Colonic mucosa (tissue), 4 donors: ENCODE measurements around the gene PI4K2B. TPM values are rescaled to one million over a fixed set of nuclear protein-coding genes. Genes with fewer than 3 reads are reported as not detected.
"Not testable (repeated sequence)": the region's sequence is repeated elsewhere in the genome, so short reads cannot be mapped to it uniquely, and the experiment has no call there.

Source experiments
- DNase-seq: peaks from one replicate; pipeline ENCODE4 v3.0.0-alpha.2; 2020
- H3K27ac ChIP-seq: fragments of 200-600 bp; one replicate; pipeline ENCODE4 v1.8.0; 2021
- H3K27me3 ChIP-seq: fragments of 200-600 bp; one replicate; pipeline ENCODE4 v1.8.0; 2021
- H3K36me3 ChIP-seq: fragments of 200-600 bp; one replicate; pipeline ENCODE4 v1.8.0; 2021
- H3K4me1 ChIP-seq: fragments of 200-600 bp; one replicate; pipeline ENCODE4 v1.8.0; 2021; ENCODE audit warnings: mild to moderate bottlenecking
- H3K4me3 ChIP-seq: fragments of 200-600 bp; one replicate; pipeline ENCODE4 v1.8.0; 2021
- H3K9ac ChIP-seq, 2 donors: one replicate each; pipeline ENCODE4 v1.7.0; 2013; ENCODE audit warnings: control low read depth in 2 of 2, low read depth in 2 of 2, low read length in 2 of 2
- H3K9me3 ChIP-seq: fragments of 200-600 bp; one replicate; pipeline ENCODE4 v1.8.0; 2021
- intact Hi-C: fragments of 100-400 bp; cut with DNase I; formaldehyde crosslinking; loops from one replicate; pipeline ENCODE4 v1.14.1; 2022
- total RNA-seq, 2 donors: library from RNA; stranded (reverse); fragmentation: NEBNext Ultra II Directional in 1 of 2; extraction: Animal tissue kit (Norgen Biotek cat#: 25700) in 1 of 2; gene quantifications; one replicate each; pipeline ENCODE4 v1.2.1, GENCODE V29; 2021
- TF ChIP-seq, protein P1 (sequence below): fragments of 200-600 bp; IDR thresholded peaks from one replicate; pipeline ENCODE4 v1.8.0; 2022; ENCODE audit warnings: antibody characterized with exemption, mild to moderate bottlenecking
- donor health status: healthy.
- donor health status: DM: no; HTN: no; CAD: no.
- donor health status: DM: no; HTN: no; CAD: no.

Gene PI4K2B
- total RNA-seq, 2 donors from 2014 or later = 26.3 to 27.9 TPM

DNA sequence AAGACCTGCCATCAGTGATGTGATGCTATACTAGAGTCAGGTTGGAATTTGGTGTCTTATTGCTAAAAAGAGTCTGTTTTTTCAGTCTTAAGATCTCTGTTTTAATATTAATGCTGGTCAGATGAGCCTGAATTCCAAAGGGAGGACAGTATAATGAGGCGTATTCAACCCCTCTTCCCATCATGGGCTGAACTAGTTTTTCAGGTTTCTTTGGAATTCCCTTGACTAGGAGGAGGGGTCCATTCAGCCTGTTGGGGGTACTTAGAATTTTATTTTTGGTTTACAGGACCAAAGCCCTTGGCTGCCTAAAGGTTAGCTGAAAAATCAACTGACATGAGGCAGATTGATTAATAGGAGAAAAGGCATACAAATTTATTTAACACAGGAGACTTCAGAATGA lies 24.1 kb upstream of the PI4K2B start:
- Histone ChIP-seq H3K9me3 (no peaks in the 10 kb centered on the region), H3K4me3 (no peak overlapping the region), H3K9ac (no peak overlapping the region), H3K27ac (no peak overlapping the region), H3K27me3 (no peaks in the 10 kb centered on the region), H3K4me1 (no peaks in the 10 kb centered on the region), H3K36me3 (no peaks in the 10 kb centered on the region)
- intact Hi-C loops = no loop called here
- DNase-seq = no peak
- TF ChIP-seq, protein P1, sequence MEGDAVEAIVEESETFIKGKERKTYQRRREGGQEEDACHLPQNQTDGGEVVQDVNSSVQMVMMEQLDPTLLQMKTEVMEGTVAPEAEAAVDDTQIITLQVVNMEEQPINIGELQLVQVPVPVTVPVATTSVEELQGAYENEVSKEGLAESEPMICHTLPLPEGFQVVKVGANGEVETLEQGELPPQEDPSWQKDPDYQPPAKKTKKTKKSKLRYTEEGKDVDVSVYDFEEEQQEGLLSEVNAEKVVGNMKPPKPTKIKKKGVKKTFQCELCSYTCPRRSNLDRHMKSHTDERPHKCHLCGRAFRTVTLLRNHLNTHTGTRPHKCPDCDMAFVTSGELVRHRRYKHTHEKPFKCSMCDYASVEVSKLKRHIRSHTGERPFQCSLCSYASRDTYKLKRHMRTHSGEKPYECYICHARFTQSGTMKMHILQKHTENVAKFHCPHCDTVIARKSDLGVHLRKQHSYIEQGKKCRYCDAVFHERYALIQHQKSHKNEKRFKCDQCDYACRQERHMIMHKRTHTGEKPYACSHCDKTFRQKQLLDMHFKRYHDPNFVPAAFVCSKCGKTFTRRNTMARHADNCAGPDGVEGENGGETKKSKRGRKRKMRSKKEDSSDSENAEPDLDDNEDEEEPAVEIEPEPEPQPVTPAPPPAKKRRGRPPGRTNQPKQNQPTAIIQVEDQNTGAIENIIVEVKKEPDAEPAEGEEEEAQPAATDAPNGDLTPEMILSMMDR = no peak

DNA sequence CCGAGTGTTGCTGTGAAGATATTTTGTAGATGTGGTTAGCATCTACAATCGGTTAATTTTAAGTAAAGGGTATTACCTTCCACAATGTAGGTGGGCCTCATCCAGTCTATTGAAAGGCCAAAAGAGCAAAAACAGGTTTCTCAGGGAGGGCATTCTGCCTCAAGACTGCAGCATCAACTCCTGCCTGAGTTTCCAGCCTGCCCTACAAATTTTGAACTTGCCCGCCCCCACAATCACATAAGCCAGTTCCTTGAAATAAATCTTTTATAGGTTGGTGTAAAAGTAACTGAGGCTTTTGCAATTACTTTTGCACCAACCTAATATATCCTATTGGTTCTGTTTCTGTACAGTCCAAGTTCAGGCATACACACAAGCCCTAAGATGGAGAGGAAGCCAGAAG lies 22.1 kb upstream of the PI4K2B start:
- no peaks in the 10 kb centered on the region for H3K9me3 ChIP-seq
- H3K4me3 ChIP-seq = no peak overlapping the region
- no peaks in the 10 kb centered on the region for H3K36me3 ChIP-seq
- H3K27ac ChIP-seq = no peak overlapping the region
- no peak overlapping the region for H3K9ac ChIP-seq
- intact Hi-C loops = no loop called here
- H3K4me1 ChIP-seq = no peaks in the 10 kb centered on the region
- DNase-seq = no peak
- TF ChIP-seq, protein P1 = no peak
- H3K27me3 ChIP-seq = no peaks in the 10 kb centered on the region

DNA sequence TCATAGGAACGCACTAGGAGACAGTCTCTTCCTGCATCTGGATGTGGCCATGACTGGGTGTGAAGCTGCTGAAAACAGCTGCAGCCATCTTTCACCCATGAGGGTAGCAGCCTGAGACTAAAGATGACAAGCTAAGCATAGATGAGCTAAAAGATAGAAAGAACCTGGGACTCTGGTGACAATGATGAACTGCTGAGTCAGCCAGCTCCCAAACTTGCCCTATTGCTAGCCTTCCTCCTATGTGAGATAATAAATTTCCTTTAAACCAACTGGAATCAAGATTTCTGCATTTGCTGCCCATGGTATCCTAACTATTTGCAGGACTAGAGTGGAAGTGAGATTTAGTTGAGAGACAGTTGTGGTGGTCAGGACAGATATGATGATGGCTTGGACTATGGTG lies 21.0 kb upstream of the PI4K2B start:
- Histone ChIP-seq H3K27ac (no peak overlapping the region), H3K36me3 (no peaks in the 10 kb centered on the region), H3K9ac (no peak overlapping the region), H3K4me1 (no peaks in the 10 kb centered on the region), H3K4me3 (no peak overlapping the region), H3K27me3 (no peaks in the 10 kb centered on the region), H3K9me3 (no peaks in the 10 kb centered on the region)
- DNase-seq = no peak
- TF ChIP-seq, protein P1 = no peak
- intact Hi-C loops = no loop called here

DNA sequence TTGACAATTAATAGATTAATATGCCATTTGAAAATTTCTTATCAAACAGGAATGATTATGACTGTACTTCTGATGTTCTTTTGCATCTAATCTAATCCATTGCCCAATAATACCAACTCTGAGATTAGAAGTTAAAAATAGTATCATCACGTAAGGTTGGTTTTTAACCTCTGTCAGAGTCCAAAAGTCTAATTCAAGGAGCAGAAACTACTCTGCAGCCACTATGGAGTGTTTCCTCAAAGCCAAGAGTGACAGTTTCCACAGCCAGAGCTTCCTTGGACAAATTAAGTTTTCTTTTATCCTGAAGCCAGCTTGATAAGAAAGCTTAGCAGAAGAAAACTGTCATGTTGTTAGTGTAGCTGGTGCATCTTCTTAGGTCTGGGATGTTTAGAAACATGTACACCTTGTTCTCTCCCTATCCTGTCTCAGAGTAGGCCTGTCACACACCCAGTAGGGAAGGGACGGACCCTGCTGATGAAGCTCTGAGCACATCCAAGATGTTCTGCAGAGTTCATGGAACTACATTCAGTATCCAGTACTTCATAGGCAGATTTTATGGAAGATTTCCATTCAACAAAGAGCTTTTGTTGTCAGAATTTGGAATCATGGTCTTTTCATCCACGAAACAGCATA lies 20.4 kb upstream of the PI4K2B start:
- H3K9me3 ChIP-seq = no peaks in the 10 kb centered on the region
- intact Hi-C loops = no loop called here
- H3K27me3 ChIP-seq = no peaks in the 10 kb centered on the region
- no peak overlapping the region for H3K27ac ChIP-seq
- H3K4me3 ChIP-seq = no peak overlapping the region
- DNase-seq = no peak
- H3K4me1 ChIP-seq = no peaks in the 10 kb centered on the region
- TF ChIP-seq, protein P1 = no peak
- H3K9ac ChIP-seq = no peak overlapping the region
- no peaks in the 10 kb centered on the region for H3K36me3 ChIP-seq

DNA sequence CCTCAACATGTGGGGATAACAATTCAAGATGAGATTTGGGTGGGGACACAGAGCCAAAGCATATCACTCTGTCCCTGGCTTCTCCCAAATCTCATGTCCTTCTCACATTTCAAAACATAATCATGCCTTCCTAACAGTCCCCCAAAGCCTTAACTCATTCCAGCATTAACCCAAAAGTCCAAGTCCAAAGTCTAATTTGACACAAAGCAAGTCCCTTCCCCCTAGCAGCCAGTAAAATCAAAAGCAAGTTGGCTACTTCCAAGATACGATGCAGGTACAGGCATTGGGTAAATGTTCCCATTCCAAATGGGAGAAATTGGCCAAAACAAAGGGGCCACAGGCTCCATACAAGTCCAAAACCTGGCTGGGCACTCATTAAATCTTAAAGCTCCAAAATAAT lies 19.1 kb upstream of the PI4K2B start:
- H3K9me3 ChIP-seq, H3K27ac ChIP-seq, H3K36me3 ChIP-seq, H3K9ac ChIP-seq, H3K27me3 ChIP-seq, intact Hi-C loops, DNase-seq, H3K4me3 ChIP-seq, H3K4me1 ChIP-seq: not testable (repeated sequence)

DNA sequence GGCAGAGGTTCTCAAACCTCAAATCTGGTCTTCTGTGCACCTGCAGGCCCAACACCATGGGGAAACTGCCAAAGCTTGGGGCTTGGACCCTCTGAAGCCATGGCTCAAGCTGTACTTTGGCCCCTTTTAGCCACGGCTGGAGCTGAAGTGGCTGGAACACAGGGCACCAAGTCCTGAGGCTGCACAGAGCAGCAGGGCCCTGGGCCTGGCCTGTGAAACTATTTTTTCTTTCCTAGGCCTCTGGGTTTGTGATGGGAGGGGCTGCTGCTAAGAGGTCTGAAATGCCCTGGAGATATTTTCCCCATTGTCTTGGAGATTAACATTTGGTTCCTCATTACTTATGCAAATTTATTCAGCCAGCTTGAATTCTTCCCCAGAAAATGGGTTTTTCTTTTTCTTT lies 18.3 kb upstream of the PI4K2B start:
- intact Hi-C loops = no loop called here
- Histone ChIP-seq H3K27ac (no peak overlapping the region), H3K36me3 (no peaks in the 10 kb centered on the region), H3K4me3 (no peak overlapping the region), H3K9me3 (no peaks in the 10 kb centered on the region), H3K9ac (no peak overlapping the region), H3K27me3 (no peaks in the 10 kb centered on the region), H3K4me1 (no peaks in the 10 kb centered on the region)
- TF ChIP-seq, protein P1 = no peak
- no peak for DNase-seq
